Gastrocnemius medialis (tissue), 4 donors: ENCODE data around the gene CAMTA1.

ENCODE experiments used
- CTCF ChIP-seq, 5 experiments: fragments of 450-650 bp in 3 of 5; fragments of 200-600 bp in 2 of 5; sonication (generic) in 2 of 5; IDR thresholded peaks in 4 of 5; conservative IDR thresholded peaks in 1 of 5; 1 replicate in 4 of 5; 2 replicates in 1 of 5; pipeline ENCODE4 v1.5.1; 2016 to 2019; ENCODE audit warnings: antibody characterized with exemption in 5 of 5, mild to moderate bottlenecking in 3 of 5, moderate library complexity in 3 of 5
- POLR2A ChIP-seq, 2 donors: fragments of 450-650 bp; IDR thresholded peaks; one replicate each; pipeline ENCODE4 v1.6.1; 2017; ENCODE audit warnings: antibody characterized with exemption in 2 of 2, mild to moderate bottlenecking in 2 of 2, moderate library complexity in 2 of 2

GRCh38 chr1:7299994-7300393, 514.7 kb downstream of the CAMTA1 start:
- TF ChIP-seq CTCF (IDR thresholded peaks at IDR 0.05 in 4 of 5, conservative IDR thresholded peaks at IDR 0.05 in 1 of 5) (no peak), POLR2A (IDR thresholded peaks at IDR 0.05) (no peak)
